Measurements from ENCODE around the gene LIX1.

The LIX1 gene

DNA sequence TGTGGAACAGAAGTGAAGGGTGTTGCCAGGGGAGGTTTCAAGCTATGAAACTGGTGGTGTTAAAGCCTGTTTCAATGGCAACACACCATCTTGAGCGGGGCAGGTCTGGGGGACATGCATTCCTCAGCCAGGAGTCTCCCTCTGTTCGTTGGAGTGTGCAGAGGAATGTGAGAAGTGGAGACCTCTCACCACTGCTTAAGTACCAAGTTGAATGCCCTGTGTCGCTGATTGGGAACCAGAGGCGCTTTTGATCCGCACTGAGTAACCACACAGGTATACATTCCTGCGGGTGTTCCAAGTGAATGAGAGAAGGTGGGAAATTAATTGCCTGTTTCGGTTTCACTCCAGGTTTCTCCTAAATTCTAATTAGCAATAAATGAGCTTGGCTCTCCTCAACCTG, 99.4 kb downstream of the LIX1 start:
- WGBS, 2 experiments: 93 to 95% methylated on average over 7 of the region's 7 CpGs
- H3K27ac ChIP-seq (ENCODE audit: insufficient read depth, low read depth, low read length, poor library complexity, severe bottlenecking): no peak overlapping the region
- H3K36me3 ChIP-seq (ENCODE audit: control insufficient read depth, insufficient read depth, low read length): no peaks in the 10 kb centered on the region
- no peak overlapping the region for H3K4me3 ChIP-seq (ENCODE audit: insufficient read depth, low read depth, low read length)
- H3K27me3 ChIP-seq (ENCODE audit: control insufficient read depth, insufficient read depth, low read length, poor library complexity, severe bottlenecking): no peaks in the 10 kb centered on the region
- peaks cover 32% of the 10 kb centered on the region for H3K4me1 ChIP-seq (ENCODE audit: control insufficient read depth, insufficient read depth, low read length)
- no peaks in the 10 kb centered on the region for H3K9me3 ChIP-seq (ENCODE audit: control insufficient read depth, low read length)

All from ectodermal cell (in vitro differentiated cells).